Activated T-cell treated with anti-CD3 and anti-CD28 coated beads, Interleukin-2, amount 50 U/mL, for 72 hours (primary cell): ENCODE data around the gene SLC7A7. TPM values are rescaled to one million over a fixed set of nuclear protein-coding genes. Genes with fewer than 3 reads are reported as not detected.
"Not testable (repeated sequence)": the region's sequence is repeated elsewhere in the genome, so short reads cannot be mapped to it uniquely, and the experiment has no call there.

Experiments used
- ATAC-seq, 2 donors: fragments of 150-1000 bp; cut with Tn5 transposase; replicated peaks in 1 of 2; 2 replicates each; pipeline ENCODE4 v1.10.0; 2021; ENCODE audit warnings: moderate library complexity in 2 of 2, mild to moderate bottlenecking in 1 of 2
- DNase-seq, 2 donors: peaks; one replicate each; pipeline ENCODE4 v3.0.0; 2021 to 2022; ENCODE audit warnings: mixed read lengths in 1 of 2
- H3K27ac Mint-ChIP-seq: one replicate; pipeline ENCODE4 v1.8.0; 2022; ENCODE audit warnings: mild to moderate bottlenecking, moderate library complexity, mixed read lengths
- H3K27me3 Mint-ChIP-seq: one replicate; pipeline ENCODE4 v1.8.0; 2022; ENCODE audit warnings: low read depth, mixed read lengths
- H3K36me3 Mint-ChIP-seq, 2 donors: one replicate each; pipeline ENCODE4 v1.8.0; 2022; ENCODE audit warnings: mixed read lengths in 2 of 2, mild to moderate bottlenecking in 1 of 2; ENCODE audit not compliant: insufficient read depth in 2 of 2
- H3K4me1 Mint-ChIP-seq: one replicate; pipeline ENCODE4 v1.8.0; 2022; ENCODE audit warnings: low read depth, mixed read lengths
- H3K4me3 Mint-ChIP-seq, 2 donors: one replicate each; pipeline ENCODE4 v1.8.0; 2022; ENCODE audit warnings: mild to moderate bottlenecking in 2 of 2, mixed read lengths in 2 of 2, moderate library complexity in 2 of 2
- H3K9me3 Mint-ChIP-seq, 2 donors: one replicate each; pipeline ENCODE4 v1.8.0; 2022; ENCODE audit warnings: mixed read lengths in 2 of 2
- total RNA-seq, 2 donors: library from RNA; stranded (reverse); gene quantifications; one replicate each; pipeline ENCODE4 v1.2.3, GENCODE V29; 2022

The SLC7A7 gene
- total RNA-seq, 2 donors from 2014 or later, result 0.21 to 1.5 TPM

DNA sequence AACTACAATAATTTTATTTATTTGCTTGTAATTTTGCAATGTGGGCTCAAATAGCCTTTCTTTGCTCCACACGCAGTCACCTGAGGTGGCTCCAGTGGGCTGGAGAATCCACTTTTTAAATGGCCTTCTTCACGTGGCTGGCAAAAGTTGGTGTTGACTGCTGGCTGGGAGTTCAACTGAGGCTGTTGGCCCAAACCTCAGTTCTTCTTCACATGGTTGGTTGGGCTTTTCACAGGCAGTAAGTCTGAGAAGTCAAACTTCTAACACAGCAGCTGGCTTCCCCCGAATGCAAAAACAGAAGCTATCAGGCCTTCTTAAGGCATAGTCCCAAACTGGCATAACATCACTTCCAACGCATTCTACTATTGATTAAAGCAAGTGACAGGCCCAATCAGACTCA is 50.9 kb downstream of the SLC7A7 start:
- Mint-ChIP-seq H3K36me3 (peaks cover 26 to 40% of the 10 kb centered on the region in 2 donors), H3K27me3 (no peaks in the 10 kb centered on the region), H3K4me3 (no peak overlapping the region), H3K27ac (no peak overlapping the region), H3K9me3 (peaks cover 2 to 6% of the 10 kb centered on the region in 2 donors), H3K4me1 (peaks cover 41% of the 10 kb centered on the region)
- ATAC-seq, result no peak
- no peak for DNase-seq

DNA sequence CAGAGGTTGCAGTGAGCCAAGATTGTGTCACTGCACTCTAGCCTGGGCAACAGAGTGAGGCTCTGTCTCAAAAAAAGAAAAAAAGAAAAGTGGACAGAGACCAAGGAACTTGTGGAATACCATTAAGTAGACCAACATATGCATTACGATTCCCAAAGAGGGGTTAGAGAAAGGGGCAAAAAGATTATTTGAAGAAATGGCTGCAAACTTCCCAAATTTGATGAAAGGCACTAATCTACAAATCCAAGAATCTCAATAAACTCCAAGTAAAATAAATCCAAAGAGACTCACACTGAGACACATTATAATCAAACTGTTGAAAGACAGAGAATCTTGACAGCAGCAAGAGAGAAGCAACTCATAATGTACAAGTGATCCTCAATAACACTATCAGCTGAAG is 53.5 kb downstream of the SLC7A7 start:
- H3K36me3 Mint-ChIP-seq, result peaks cover 17 to 40% of the 10 kb centered on the region in 2 donors
- ATAC-seq (no peak), DNase-seq (no peak)
- peaks cover 18% of the 10 kb centered on the region for H3K4me1 Mint-ChIP-seq
- peaks cover 2 to 6% of the 10 kb centered on the region in 2 donors for H3K9me3 Mint-ChIP-seq
- H3K27ac Mint-ChIP-seq, result no peak overlapping the region
- no peaks in the 10 kb centered on the region for H3K27me3 Mint-ChIP-seq
- no peak overlapping the region for H3K4me3 Mint-ChIP-seq

DNA sequence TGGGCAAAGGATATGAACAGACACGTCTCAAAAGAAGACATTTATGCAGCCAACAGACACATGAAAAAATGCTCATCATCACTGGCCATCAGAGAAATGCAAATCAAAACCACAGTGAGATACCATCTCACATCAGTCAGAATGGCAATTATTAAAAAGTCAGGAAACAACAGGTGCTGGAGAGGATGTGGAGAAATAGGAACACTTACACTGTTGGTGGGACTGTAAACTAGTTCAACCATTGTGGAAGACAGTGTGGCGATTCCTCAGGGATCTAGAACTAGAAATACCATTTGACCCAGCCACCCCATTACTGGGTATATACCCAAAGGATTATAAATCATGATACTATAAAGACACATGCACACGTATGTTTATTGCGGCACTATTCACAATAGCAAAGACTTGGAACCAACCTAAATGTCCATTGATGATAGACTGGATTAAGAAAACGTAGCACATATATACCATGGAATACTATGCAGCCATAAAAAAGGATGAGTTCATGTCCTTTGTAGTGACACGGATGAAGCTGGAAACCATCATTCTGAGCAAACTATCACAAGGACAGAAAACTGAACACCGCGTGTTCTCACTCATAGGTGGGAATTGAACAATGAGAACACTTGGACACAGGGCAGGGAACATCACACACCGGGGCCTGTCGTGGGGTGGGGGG is 57.1 kb downstream of the SLC7A7 start:
- not testable (repeated sequence) for ATAC-seq, DNase-seq, H3K27ac Mint-ChIP-seq, H3K4me3 Mint-ChIP-seq, H3K9me3 Mint-ChIP-seq, H3K4me1 Mint-ChIP-seq
- H3K36me3 Mint-ChIP-seq, result peaks cover 12 to 29% of the 10 kb centered on the region in 2 donors
- H3K27me3 Mint-ChIP-seq, result peaks cover 15% of the 10 kb centered on the region

DNA sequence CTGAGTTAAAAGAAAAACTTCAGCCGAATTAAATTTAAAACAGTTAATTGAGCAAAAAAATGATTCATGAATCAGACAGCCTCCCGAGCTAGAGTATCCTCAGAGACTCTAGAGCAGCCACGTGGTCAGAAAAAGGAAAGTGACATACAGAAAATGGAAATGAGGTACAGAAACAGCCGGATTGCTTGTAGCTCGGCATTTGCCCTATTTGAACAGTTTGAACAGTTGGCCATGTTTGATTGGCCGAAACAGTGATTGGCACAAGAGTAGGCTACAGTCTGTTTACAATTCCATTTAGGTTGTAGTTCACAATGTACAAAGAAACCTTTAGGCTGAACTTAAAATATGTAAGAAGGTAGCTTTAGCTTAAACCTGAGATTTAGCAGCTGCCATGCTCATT is 61.6 kb downstream of the SLC7A7 start:
- peaks cover 42% of the 10 kb centered on the region for H3K27me3 Mint-ChIP-seq
- peaks cover 17% of the 10 kb centered on the region for H3K4me1 Mint-ChIP-seq
- no peak overlapping the region for H3K4me3 Mint-ChIP-seq
- ATAC-seq, result no peak
- DNase-seq, result no peak
- no peak overlapping the region for H3K27ac Mint-ChIP-seq
- H3K36me3 Mint-ChIP-seq, result peaks cover 0 to 4% of the 10 kb centered on the region in 2 donors
- no peaks in the 10 kb centered on the region for H3K9me3 Mint-ChIP-seq

DNA sequence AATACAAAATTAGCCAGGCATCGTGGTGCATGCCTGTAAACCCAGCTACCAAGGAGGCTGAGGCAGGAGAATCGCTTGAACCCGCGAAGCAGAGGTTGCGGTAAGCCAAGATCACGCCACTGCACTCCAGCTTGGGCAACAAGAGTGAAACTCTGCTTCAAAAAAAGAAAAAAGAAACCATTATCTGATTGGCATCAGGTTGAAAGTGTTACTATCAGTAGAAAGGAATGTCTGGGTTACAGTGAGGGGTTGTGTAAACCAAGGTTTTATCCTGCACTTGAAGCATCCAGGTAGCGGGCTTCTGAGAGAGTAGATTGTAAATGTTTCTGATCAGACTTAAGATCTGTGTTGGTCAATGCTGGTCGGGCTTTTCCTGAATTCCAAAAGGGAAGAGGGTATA is 62.8 kb downstream of the SLC7A7 start:
- Mint-ChIP-seq H3K27me3 (peaks cover 52% of the 10 kb centered on the region), H3K4me1 (peaks cover 23% of the 10 kb centered on the region), H3K9me3 (no peaks in the 10 kb centered on the region), H3K4me3 (no peak overlapping the region), H3K36me3 (no peaks in the 10 kb centered on the region), H3K27ac (no peak overlapping the region)
- ATAC-seq, result peak in 1 of 2 donors; percentile 47
- peak in 1 of 2 donors; percentile 11 for DNase-seq

DNA sequence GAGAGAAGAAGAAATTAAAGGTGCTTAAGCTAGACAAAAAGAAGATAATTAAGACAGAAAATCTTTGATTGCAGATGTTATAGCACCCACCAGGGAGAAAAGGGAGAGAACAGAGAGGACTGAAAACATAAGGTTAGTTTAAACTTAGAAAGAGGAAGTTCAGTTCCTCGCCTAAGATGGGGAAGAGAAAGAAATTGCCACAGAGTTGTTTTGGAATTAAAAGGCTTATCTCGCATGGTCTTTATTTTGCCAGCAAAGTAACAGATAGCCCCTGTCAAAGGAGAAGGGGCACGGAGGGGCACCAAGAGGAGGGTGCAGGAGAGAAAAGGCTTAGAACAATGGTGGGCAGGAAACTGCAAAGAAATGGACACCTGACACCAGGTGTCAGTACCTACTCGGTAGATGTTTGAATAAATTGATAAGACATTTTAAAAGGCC is 66.6 kb downstream of the SLC7A7 start:
- peaks cover 43% of the 10 kb centered on the region for H3K27me3 Mint-ChIP-seq
- no peak overlapping the region for H3K27ac Mint-ChIP-seq
- no peaks in the 10 kb centered on the region for H3K36me3 Mint-ChIP-seq
- DNase-seq (no peak), ATAC-seq (no peak)
- H3K4me1 Mint-ChIP-seq, result peaks cover 23% of the 10 kb centered on the region
- no peak overlapping the region for H3K4me3 Mint-ChIP-seq
- H3K9me3 Mint-ChIP-seq, result no peaks in the 10 kb centered on the region

DNA sequence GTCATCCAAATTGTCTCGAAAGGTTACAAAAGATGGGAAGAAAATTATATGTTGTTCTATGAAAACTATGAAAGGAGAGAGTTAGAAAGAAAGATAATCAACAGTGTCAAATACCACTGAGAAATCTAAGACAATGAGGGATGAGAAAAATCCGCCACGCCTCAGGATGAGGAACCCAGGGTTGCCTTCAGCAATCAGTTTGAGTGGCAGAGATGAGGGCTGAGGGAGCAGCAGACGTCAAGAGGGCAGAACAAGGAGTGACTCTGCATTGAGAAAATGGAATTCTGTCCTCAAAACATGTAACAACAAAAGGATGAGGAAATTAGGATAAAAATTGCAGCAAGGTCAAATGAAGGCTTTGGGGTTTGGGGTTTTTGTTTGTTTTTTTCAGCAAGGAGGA is 67.0 kb downstream of the SLC7A7 start:
- ATAC-seq (no peak), DNase-seq (no peak)
- Mint-ChIP-seq H3K4me3 (no peak overlapping the region), H3K9me3 (no peaks in the 10 kb centered on the region), H3K4me1 (peaks cover 23% of the 10 kb centered on the region), H3K27me3 (peaks cover 38% of the 10 kb centered on the region), H3K36me3 (no peaks in the 10 kb centered on the region), H3K27ac (no peak overlapping the region)

DNA sequence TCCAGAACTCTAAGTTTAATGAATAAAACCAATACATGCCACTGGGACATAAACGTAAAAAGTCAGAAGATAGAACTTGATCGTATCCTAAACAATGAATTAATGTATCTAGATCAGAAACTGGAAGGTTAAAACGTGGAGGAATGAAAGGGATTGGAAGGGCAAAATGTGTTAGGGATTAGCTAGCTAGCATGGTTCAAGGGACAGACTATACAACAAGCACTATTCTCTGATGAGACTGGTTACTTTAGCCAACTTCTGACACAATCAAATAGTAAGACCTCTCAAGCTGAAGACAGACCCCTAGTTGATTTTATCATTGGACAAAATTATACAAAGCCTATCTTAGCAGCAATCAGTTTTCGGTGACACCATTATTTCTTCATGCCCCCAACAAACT is 67.5 kb downstream of the SLC7A7 start:
- ATAC-seq (no peak), DNase-seq (no peak)
- Mint-ChIP-seq H3K36me3 (no peaks in the 10 kb centered on the region), H3K4me3 (no peak overlapping the region), H3K4me1 (peaks cover 21% of the 10 kb centered on the region), H3K27ac (no peak overlapping the region), H3K27me3 (peaks cover 37% of the 10 kb centered on the region), H3K9me3 (no peaks in the 10 kb centered on the region)

DNA sequence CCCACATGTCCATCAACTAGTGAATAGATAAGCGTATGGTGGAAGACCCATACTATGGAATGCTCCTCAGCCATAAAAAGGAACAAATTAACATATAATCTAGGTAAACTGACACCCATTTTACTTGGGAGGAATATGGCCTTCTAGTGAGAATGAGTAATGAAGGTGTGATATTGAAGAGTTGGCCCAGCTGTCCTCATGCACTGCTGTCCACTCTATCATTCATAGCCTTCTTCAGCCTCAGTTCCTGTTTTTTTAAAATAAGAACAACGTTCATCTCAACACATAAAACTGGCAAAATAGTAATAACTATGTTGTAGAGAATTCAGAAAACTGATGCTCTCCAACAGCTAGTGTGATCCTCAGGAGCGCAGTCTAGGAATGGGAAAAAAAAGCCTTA is 75.2 kb downstream of the SLC7A7 start:
- ATAC-seq (no peak), DNase-seq (no peak)
- peaks cover 0 to 1% of the 10 kb centered on the region in 2 donors for H3K36me3 Mint-ChIP-seq
- peaks cover 0 to 1% of the 10 kb centered on the region in 2 donors for H3K9me3 Mint-ChIP-seq
- H3K27ac Mint-ChIP-seq, result no peak overlapping the region
- peaks cover 23% of the 10 kb centered on the region for H3K27me3 Mint-ChIP-seq
- H3K4me3 Mint-ChIP-seq, result no peak overlapping the region
- peaks cover 20% of the 10 kb centered on the region for H3K4me1 Mint-ChIP-seq

DNA sequence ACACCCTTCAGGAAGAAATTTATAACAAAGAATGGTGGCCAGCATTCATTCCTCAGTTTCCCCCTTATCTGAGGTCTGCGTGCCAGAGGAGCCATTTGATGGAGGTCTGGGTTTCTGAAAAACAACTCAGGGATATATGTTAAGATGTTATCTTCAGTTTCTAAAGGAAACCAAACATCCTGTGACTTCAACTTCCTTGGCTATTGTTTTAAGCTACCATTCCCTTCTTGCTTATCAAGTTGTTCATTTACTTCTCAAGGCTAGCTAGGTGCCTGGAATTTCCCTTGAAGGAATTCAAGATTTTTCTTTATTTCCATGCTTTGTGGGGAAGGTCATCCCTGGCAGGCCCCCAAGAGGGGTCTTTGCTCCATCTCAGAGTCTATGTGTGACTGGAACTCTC is 75.8 kb downstream of the SLC7A7 start:
- no peak overlapping the region for H3K27ac Mint-ChIP-seq
- ATAC-seq (no peak), DNase-seq (no peak)
- peaks cover 27% of the 10 kb centered on the region for H3K27me3 Mint-ChIP-seq
- H3K4me1 Mint-ChIP-seq, result peaks cover 20% of the 10 kb centered on the region
- H3K4me3 Mint-ChIP-seq, result no peak overlapping the region
- peaks cover 0 to 1% of the 10 kb centered on the region in 2 donors for H3K36me3 Mint-ChIP-seq
- peaks cover 0 to 1% of the 10 kb centered on the region in 2 donors for H3K9me3 Mint-ChIP-seq

DNA sequence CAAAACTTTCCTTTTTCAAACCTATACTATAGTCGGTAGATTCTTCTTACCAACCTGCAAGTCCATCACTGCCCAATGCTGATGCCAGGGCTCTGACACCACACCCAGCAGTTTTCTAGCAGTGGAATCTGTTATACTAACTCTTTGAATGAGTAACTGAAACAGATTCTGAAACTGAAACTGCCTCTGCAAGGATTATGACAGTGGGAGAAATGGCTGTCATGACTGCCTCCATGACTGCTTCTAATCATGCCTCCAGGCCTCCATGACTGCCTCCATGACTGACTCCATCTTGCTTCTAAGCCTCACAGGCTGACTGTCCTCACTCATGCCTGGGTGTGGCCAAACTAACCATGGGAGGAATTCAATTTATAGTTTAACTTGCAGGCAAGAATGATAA is 78.2 kb downstream of the SLC7A7 start:
- Mint-ChIP-seq H3K27ac (peak overlapping the region; percentile 62), H3K4me1 (peaks cover 20% of the 10 kb centered on the region), H3K9me3 (peaks cover 0 to 1% of the 10 kb centered on the region in 2 donors), H3K4me3 (peak overlapping the region in 1 of 2 donors; percentile 11), H3K36me3 (peaks cover 0 to 1% of the 10 kb centered on the region in 2 donors), H3K27me3 (peaks cover 18% of the 10 kb centered on the region)
- DNase-seq (peak; percentile 45 to 58), ATAC-seq (peak; percentile 98)

DNA sequence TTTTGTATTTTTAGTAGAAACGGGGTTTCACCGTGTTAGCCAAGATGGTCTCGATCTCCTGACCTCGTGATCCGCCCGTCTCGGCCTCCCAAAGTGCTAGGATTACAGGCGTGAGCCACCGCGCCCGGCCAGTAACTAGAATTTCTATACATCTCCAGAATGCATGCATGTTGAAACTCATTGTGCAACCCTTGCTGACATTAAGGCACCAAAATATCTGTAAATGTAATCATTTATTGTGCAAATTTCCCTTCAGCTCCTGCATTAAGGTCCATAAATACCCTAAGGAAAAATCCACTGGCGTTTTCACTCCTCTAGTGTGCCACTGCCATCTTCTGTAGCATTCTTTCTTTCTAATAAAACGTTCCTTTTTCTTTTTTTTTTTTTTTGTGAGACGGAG is 78.9 kb downstream of the SLC7A7 start:
- not testable (repeated sequence) for H3K9me3 Mint-ChIP-seq, H3K4me3 Mint-ChIP-seq, H3K27ac Mint-ChIP-seq, H3K36me3 Mint-ChIP-seq, DNase-seq, ATAC-seq
- Mint-ChIP-seq H3K27me3 (peaks cover 11% of the 10 kb centered on the region), H3K4me1 (peaks cover 20% of the 10 kb centered on the region)

DNA sequence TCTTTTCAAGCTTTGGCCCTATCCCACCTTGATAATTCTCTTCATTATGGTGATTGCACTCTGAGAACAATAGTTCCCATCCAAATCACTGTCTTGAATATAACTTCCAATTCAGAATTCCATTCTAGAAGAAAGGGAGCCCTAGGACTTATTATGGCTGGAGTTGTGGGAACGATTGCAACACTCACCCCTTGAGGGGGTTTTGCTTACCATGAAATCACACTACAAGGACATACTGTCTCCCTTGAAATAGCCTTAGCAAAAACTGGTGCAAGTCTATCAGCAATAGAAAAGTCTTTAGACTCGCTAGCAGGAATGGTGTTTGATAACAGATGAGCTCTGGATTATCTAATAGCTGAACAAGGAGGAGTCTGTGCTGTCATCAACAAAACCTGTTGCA is 80.1 kb downstream of the SLC7A7 start:
- Mint-ChIP-seq H3K4me3 (no peak overlapping the region), H3K27ac (no peak overlapping the region), H3K4me1 (peaks cover 20% of the 10 kb centered on the region), H3K36me3 (peaks cover 0 to 1% of the 10 kb centered on the region in 2 donors), H3K9me3 (peaks cover 0 to 1% of the 10 kb centered on the region in 2 donors), H3K27me3 (peaks cover 6% of the 10 kb centered on the region)
- ATAC-seq, result no peak
- DNase-seq, result no peak

DNA sequence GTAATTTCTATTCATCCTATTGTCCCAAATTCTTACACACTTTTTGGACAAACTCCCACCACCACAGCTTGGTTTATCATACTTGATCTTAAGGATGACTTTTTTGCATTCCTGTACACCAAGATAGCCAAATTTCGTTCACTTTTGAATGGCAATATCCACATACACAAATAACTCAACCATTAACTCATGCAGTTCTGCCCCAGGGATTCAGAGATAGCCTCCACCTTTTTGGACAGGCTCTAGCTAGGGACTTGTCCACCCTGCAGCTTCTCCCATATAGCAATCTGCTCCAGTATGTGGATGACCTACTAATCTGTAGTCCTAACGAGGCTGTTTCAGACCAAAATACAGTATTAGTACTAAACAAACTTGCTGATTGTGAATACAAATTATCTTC is 81.4 kb downstream of the SLC7A7 start:
- Mint-ChIP-seq H3K4me1 (peaks cover 13% of the 10 kb centered on the region), H3K36me3 (peaks cover 0 to 1% of the 10 kb centered on the region in 2 donors), H3K9me3 (peaks cover 0 to 1% of the 10 kb centered on the region in 2 donors), H3K4me3 (no peak overlapping the region), H3K27me3 (peaks cover 6% of the 10 kb centered on the region), H3K27ac (no peak overlapping the region)
- no peak for ATAC-seq
- DNase-seq, result no peak
